ENCODE measurements around the gene ATP6AP1.

DNA sequence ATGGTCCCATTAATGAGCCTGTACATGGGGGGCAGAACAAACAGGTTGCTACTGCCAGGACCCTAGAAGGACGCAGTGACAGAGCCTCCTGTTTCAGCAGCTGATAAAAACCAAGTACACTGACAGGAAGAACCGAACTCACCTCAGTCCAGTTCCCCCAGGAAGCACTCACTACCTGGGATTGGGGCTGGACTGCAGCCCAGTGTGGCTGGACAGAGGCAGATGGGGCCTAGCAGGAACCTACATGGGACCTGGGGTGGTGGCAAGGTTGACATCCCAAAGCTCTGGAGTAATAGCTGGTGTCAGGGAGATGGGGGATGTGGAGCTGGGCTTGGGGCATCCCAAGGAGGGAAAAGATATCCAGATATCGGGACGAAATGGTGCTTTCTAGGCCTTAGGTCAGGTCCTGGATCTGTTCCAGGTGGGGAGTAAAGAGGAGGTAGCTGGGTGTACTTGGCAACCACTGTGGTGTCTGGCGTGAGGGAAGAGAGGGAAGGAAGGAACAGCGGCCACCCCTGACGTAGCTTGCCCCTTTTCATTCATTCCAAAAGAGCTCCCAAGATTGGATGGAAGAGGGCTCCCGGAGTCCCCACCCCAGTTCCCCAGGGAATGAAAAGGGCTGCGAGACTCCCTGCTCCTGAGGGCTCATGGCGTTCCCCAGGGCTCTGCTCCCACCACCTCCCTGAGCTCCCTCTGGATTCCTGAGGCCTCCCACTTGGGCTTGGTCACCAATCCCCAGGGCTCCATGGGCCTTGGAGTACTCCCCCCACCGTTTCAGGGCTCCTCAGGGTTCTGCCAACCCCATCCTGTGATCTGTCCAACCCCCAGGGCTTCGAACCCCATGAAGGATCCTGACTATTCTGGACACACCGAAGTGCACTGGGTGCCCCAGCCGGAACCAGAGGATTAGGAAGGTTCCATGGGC lies 44.9 kb upstream of the ATP6AP1 start:
- TF ChIP-seq, protein P1, sequence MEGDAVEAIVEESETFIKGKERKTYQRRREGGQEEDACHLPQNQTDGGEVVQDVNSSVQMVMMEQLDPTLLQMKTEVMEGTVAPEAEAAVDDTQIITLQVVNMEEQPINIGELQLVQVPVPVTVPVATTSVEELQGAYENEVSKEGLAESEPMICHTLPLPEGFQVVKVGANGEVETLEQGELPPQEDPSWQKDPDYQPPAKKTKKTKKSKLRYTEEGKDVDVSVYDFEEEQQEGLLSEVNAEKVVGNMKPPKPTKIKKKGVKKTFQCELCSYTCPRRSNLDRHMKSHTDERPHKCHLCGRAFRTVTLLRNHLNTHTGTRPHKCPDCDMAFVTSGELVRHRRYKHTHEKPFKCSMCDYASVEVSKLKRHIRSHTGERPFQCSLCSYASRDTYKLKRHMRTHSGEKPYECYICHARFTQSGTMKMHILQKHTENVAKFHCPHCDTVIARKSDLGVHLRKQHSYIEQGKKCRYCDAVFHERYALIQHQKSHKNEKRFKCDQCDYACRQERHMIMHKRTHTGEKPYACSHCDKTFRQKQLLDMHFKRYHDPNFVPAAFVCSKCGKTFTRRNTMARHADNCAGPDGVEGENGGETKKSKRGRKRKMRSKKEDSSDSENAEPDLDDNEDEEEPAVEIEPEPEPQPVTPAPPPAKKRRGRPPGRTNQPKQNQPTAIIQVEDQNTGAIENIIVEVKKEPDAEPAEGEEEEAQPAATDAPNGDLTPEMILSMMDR (CRISPR knock-in tag; IDR thresholded peaks at IDR 0.05), result no peak
- TF ChIP-seq NFIC (IDR thresholded peaks at IDR 0.05; ENCODE audit: low read length) (no peak), IKZF4 (CRISPR knock-in tag; IDR thresholded peaks at IDR 0.05; ENCODE audit: borderline replicate concordance, low read depth, not compliant biosample characterization) (no peak), CBX5 (CRISPR knock-in tag; IDR thresholded peaks at IDR 0.05; ENCODE audit: borderline replicate concordance) (no peak), ZNF274 (CRISPR knock-in tag; IDR thresholded peaks at IDR 0.05) (no peak)
- TF ChIP-seq, protein P2, sequence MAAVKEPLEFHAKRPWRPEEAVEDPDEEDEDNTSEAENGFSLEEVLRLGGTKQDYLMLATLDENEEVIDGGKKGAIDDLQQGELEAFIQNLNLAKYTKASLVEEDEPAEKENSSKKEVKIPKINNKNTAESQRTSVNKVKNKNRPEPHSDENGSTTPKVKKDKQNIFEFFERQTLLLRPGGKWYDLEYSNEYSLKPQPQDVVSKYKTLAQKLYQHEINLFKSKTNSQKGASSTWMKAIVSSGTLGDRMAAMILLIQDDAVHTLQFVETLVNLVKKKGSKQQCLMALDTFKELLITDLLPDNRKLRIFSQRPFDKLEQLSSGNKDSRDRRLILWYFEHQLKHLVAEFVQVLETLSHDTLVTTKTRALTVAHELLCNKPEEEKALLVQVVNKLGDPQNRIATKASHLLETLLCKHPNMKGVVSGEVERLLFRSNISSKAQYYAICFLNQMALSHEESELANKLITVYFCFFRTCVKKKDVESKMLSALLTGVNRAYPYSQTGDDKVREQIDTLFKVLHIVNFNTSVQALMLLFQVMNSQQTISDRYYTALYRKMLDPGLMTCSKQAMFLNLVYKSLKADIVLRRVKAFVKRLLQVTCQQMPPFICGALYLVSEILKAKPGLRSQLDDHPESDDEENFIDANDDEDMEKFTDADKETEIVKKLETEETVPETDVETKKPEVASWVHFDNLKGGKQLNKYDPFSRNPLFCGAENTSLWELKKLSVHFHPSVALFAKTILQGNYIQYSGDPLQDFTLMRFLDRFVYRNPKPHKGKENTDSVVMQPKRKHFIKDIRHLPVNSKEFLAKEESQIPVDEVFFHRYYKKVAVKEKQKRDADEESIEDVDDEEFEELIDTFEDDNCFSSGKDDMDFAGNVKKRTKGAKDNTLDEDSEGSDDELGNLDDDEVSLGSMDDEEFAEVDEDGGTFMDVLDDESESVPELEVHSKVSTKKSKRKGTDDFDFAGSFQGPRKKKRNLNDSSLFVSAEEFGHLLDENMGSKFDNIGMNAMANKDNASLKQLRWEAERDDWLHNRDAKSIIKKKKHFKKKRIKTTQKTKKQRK (IDR thresholded peaks at IDR 0.05; ENCODE audit: low read length), result no peak
